Measurements from ENCODE around the gene MTX1.
"Not testable (repeated sequence)": the region's sequence is repeated elsewhere in the genome, so short reads cannot be mapped to it uniquely, and the experiment has no call there.

Gene MTX1

GRCh38 chr1:155208541-155209311 is at the start of gene MTX1:
MTX1 (plus strand) TSS chr1:155208695; CDS start chr1:155208805, 110 bp downstream.
- peak; percentile 81 for DNase-seq

GRCh38 chr1:155158991-155159390 is 49.5 kb upstream of the MTX1 start:
- DNase-seq, result no peak

GRCh38 chr1:155160128-155160527 is 48.4 kb upstream of the MTX1 start:
- no peak for DNase-seq

- not testable (repeated sequence) for DNase-seq
Observed at GRCh38 chr1:155162631-155163030, 45.9 kb upstream of the MTX1 start.

GRCh38 chr1:155163785-155164184 is 44.7 kb upstream of the MTX1 start:
- DNase-seq, result not testable (repeated sequence)

- not testable (repeated sequence) for DNase-seq
Observed at GRCh38 chr1:155164625-155165024, 43.9 kb upstream of the MTX1 start.

- no peak for DNase-seq
Observed at GRCh38 chr1:155166051-155166470, 42.4 kb upstream of the MTX1 start.

GRCh38 chr1:155166471-155167165 is 41.9 kb upstream of the MTX1 start:
- peak; percentile 24 for DNase-seq

- DNase-seq, result peak; percentile 91
Observed at GRCh38 chr1:155167166-155168104, 41.1 kb upstream of the MTX1 start.

- DNase-seq, result not testable (repeated sequence)
Observed at GRCh38 chr1:155168105-155168445, 40.4 kb upstream of the MTX1 start.

GRCh38 chr1:155168456-155169210 is 39.9 kb upstream of the MTX1 start:
- no peak for DNase-seq

GRCh38 chr1:155169541-155169940 is 39.0 kb upstream of the MTX1 start:
- DNase-seq, result no peak

- DNase-seq, result no peak
Observed at GRCh38 chr1:155170101-155170785, 38.3 kb upstream of the MTX1 start.

GRCh38 chr1:155170806-155171205 is 37.7 kb upstream of the MTX1 start:
- DNase-seq, result no peak

GRCh38 chr1:155171836-155172731 is 36.4 kb upstream of the MTX1 start:
- DNase-seq, result no peak

GRCh38 chr1:155172732-155173477 is 35.6 kb upstream of the MTX1 start, which contains the start of gene KRTCAP2:
KRTCAP2 (minus strand) TSS chr1:155173304; CDS start chr1:155173224, 80 bp downstream.
- peak; percentile 98 for DNase-seq

GRCh38 chr1:155173478-155174323 is 34.8 kb upstream of the MTX1 start, which contains the start of gene TRIM46:
TRIM46 (plus strand) TSS chr1:155173849; CDS start chr1:155173967, 118 bp downstream.
- peak; percentile 79 for DNase-seq

All from NCI-H1092 (cell line).